Nephron progenitor cell (in vitro differentiated cells): ENCODE measurements around the gene PCBP3.

Source experiments
- DNase-seq: peaks from one replicate; pipeline ENCODE4 v3.0.0; 2021
- H3K27ac Mint-ChIP-seq: 2 replicates; pipeline ENCODE4 v1.8.0; 2021; ENCODE audit warnings: mild to moderate bottlenecking, moderate library complexity, mixed read lengths
- H3K27me3 Mint-ChIP-seq: 2 replicates; pipeline ENCODE4 v1.8.0; 2021; ENCODE audit warnings: mild to moderate bottlenecking, low read depth, mixed read lengths; ENCODE audit not compliant: poor library complexity
- H3K36me3 Mint-ChIP-seq: 2 replicates; pipeline ENCODE4 v1.8.0; 2021; ENCODE audit warnings: low read depth, mixed read lengths
- H3K4me1 Mint-ChIP-seq: 2 replicates; pipeline ENCODE4 v1.8.0; 2021; ENCODE audit warnings: mixed read lengths
- H3K4me3 Mint-ChIP-seq: 2 replicates; pipeline ENCODE4 v1.8.0; 2021; ENCODE audit warnings: mild to moderate bottlenecking, moderate library complexity, mixed read lengths
- H3K9me3 Mint-ChIP-seq: 2 replicates; pipeline ENCODE4 v1.8.0; 2021; ENCODE audit warnings: mild to moderate bottlenecking, moderate library complexity, mixed read lengths
- TF ChIP-seq, protein P1 (sequence below): fragments of 200-600 bp; sonication (generic); IDR thresholded peaks from 2 replicates; pipeline ENCODE4 v1.5.0; 2021; ENCODE audit warnings: antibody characterized with exemption

Gene PCBP3

GRCh38 chr21:45766055-45766454 lies 122.5 kb downstream of the PCBP3 start:
- TF ChIP-seq, protein P1, sequence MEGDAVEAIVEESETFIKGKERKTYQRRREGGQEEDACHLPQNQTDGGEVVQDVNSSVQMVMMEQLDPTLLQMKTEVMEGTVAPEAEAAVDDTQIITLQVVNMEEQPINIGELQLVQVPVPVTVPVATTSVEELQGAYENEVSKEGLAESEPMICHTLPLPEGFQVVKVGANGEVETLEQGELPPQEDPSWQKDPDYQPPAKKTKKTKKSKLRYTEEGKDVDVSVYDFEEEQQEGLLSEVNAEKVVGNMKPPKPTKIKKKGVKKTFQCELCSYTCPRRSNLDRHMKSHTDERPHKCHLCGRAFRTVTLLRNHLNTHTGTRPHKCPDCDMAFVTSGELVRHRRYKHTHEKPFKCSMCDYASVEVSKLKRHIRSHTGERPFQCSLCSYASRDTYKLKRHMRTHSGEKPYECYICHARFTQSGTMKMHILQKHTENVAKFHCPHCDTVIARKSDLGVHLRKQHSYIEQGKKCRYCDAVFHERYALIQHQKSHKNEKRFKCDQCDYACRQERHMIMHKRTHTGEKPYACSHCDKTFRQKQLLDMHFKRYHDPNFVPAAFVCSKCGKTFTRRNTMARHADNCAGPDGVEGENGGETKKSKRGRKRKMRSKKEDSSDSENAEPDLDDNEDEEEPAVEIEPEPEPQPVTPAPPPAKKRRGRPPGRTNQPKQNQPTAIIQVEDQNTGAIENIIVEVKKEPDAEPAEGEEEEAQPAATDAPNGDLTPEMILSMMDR = no peak
- peaks cover 7% of the 10 kb centered on the region for H3K27me3 Mint-ChIP-seq
- no peak overlapping the region for H3K27ac Mint-ChIP-seq
- no peak for DNase-seq
- peaks cover 5% of the 10 kb centered on the region for H3K4me1 Mint-ChIP-seq
- no peak overlapping the region for H3K4me3 Mint-ChIP-seq
- H3K36me3 Mint-ChIP-seq = no peaks in the 10 kb centered on the region
- H3K9me3 Mint-ChIP-seq = no peaks in the 10 kb centered on the region

GRCh38 chr21:45766501-45766900 lies 123.0 kb downstream of the PCBP3 start:
- Mint-ChIP-seq H3K27ac (no peak overlapping the region), H3K36me3 (no peaks in the 10 kb centered on the region), H3K27me3 (peaks cover 5% of the 10 kb centered on the region), H3K4me1 (peaks cover 5% of the 10 kb centered on the region), H3K9me3 (no peaks in the 10 kb centered on the region), H3K4me3 (no peak overlapping the region)
- TF ChIP-seq, protein P1 = no peak
- DNase-seq = no peak

DNA sequence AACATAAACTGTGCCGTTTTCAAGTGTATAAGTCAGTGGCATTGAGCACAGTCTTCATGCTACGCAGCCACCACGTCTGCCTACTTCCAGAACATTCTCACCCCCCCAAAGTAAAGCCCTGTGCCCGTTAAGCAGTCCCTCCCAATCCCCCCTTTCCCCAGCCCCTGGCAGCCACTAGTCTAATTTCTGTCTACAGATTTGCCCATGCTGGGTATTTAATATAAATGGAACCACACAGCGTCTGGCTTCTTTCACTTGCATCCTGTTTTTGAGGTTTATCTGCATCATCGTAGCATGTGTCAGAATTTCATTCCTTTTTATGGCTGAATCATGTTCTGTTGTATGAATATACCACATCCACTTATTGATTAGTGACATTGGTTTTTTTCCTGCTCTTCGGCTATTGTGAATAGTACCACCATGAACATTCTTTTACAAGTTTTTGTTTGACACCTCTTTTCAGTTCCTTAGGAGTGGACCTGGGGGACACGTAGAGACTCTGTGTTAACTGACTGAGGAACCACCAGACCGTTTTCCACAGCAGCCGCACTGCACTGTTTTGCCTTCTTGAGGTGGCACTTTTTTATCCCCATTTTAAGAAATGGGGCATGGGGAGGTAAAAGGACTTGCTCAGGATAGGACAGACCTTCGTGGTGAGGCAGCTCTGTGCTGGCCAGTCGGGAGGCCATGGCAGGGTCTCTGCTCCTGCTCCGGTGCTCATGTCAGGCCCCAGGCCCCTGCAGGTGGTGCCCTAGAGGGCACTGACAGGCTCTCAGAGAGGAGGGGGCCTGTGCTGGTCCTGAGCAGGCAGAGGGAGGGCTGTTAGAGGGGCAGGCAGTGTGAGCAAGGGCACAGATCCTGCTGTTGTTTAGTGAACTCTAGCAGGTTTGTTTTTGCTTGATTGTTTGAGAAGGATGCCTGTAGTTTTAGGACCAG lies 123.8 kb downstream of the PCBP3 start:
- Mint-ChIP-seq H3K9me3 (no peaks in the 10 kb centered on the region), H3K4me3 (no peak overlapping the region), H3K4me1 (peaks cover 5% of the 10 kb centered on the region), H3K36me3 (no peaks in the 10 kb centered on the region), H3K27ac (no peak overlapping the region), H3K27me3 (peaks cover 5% of the 10 kb centered on the region)
- TF ChIP-seq, protein P1 = no peak
- DNase-seq = no peak

DNA sequence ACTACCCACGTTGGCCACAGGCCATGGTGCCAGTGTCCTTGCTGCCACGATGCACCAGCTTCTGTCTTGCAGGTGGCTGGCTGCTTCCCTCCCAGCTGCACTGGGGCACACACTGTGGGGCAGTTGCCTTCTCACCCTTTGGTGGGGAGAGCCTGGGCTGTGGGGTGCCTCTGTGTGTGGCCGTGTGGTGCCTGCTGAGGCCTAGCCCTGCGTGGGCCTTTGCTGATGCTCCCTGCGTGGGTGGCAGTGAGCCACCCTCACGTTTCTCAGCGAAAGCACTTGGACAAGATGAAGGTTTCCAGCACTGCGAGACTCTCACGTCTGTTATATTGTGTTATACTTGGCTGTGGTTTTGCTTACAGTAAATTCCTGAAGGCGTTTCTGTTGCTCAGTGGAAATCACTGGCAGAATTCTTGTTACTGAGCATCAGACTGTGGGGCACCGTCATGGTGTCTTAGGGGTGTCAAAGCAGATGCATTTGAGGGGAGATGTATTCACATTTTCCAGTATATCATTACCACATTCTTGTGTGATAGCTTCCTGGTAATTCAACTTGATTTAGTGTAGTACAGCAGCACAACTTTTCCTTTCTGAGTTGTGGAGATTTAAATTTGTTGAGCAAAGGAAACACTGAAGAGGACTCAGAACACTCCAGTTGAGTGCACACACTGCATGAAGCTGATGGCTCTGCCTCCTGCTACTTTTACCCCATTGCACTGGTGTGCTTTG lies 124.7 kb downstream of the PCBP3 start:
- TF ChIP-seq, protein P1 = no peak
- Mint-ChIP-seq H3K4me3 (no peak overlapping the region), H3K27ac (no peak overlapping the region), H3K36me3 (no peaks in the 10 kb centered on the region), H3K4me1 (peaks cover 5% of the 10 kb centered on the region), H3K27me3 (peaks cover 5% of the 10 kb centered on the region), H3K9me3 (peaks cover 7% of the 10 kb centered on the region)
- no peak for DNase-seq

DNA sequence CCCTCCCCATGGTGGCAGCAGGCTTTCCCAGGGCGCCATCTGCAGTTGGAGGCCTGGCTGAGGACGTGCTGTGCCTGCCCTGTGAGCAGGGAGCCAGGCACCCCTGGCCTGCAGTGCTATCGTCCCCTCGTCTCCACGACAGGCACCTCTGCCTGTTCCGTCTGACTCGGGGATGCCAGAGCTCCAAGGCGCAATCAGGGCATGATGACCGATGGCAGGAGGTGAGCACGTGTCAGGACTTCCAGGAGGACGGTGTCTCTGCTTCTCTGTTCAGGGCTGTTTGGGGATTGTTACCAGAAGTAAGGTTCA lies 125.2 kb downstream of the PCBP3 start:
- DNase-seq = no peak
- TF ChIP-seq, protein P1 = no peak
- Mint-ChIP-seq H3K4me1 (peaks cover 5% of the 10 kb centered on the region), H3K9me3 (peaks cover 12% of the 10 kb centered on the region), H3K27me3 (peaks cover 5% of the 10 kb centered on the region), H3K27ac (no peak overlapping the region), H3K4me3 (no peak overlapping the region), H3K36me3 (no peaks in the 10 kb centered on the region)
